Measurements from ENCODE around the gene IL6ST.

- TF ChIP-seq CTCF (IDR thresholded peaks at IDR 0.05; ENCODE audit: low read depth, low read length) (no peak), EZH2phosphoT487 (IDR thresholded peaks at IDR 0.05; ENCODE audit: low read depth) (no peak)
These were observed 35.6 kb downstream of the IL6ST start for GRCh38 chr5:55959208-55959607.
